ENCODE results near the gene RIMKLA. TPM values are rescaled to one million over a fixed set of nuclear protein-coding genes. Genes with fewer than 3 reads are reported as not detected.

Gene RIMKLA
- total and polyA plus RNA-seq, 2 experiments from 2014 or later: 4.1 to 6.6 TPM

- H3K27ac Mint-ChIP-seq: no peak overlapping the region
- DNase-seq (ENCODE audit: low spot score) (no peak), ATAC-seq (peak; percentile 57; the same call in 2 of the 3 replicates)
- H2AFZ ChIP-seq: peak overlapping the region; percentile 70; the same call in 1 of the 2 replicates
- no peak overlapping the region for H3K27ac ChIP-seq (ENCODE audit: low read depth)
- no peaks in the 10 kb centered on the region for H3K4me1 ChIP-seq (ENCODE audit: insufficient read depth)
- H3K4me2 ChIP-seq: no peak overlapping the region
- no peak for TF ChIP-seq EZH2 (IDR thresholded peaks at IDR 0.05; ENCODE audit: low read depth, unreplicated experiment)
- no peak for TF ChIP-seq ETS1 (IDR thresholded peaks at IDR 0.05)
- TF ChIP-seq JUNB (IDR thresholded peaks at IDR 0.05; ENCODE audit: unreplicated experiment): no peak
- TF ChIP-seq CTCF (conservative IDR thresholded peaks at IDR 0.05; ENCODE audit: low read depth in 2 of 2): no peak
- TF ChIP-seq POLR2AphosphoS5 (IDR thresholded peaks at IDR 0.05; ENCODE audit: low read depth): no peak
- no peak for TF ChIP-seq STAT1 (IDR thresholded peaks at IDR 0.05; ENCODE audit: unreplicated experiment)
- no peak for TF ChIP-seq NANOG (IDR thresholded peaks at IDR 0.05; ENCODE audit: borderline replicate concordance)
- TF ChIP-seq EZH2phosphoT487 (IDR thresholded peaks at IDR 0.05; ENCODE audit: unreplicated experiment): no peak
- no peak for TF ChIP-seq ZNF114 (CRISPR knock-in tag; IDR thresholded peaks at IDR 0.05)
- no peak for TF ChIP-seq REST (IDR thresholded peaks at IDR 0.05; ENCODE audit: unreplicated experiment)
- TF ChIP-seq ZNF462 (CRISPR knock-in tag; IDR thresholded peaks at IDR 0.05): no peak
- no peak for TF ChIP-seq CREB1 (CRISPR knock-in tag; IDR thresholded peaks at IDR 0.05; ENCODE audit: low read depth)
- TF ChIP-seq ZNF331 (CRISPR knock-in tag; IDR thresholded peaks at IDR 0.05; ENCODE audit: low read depth): no peak
- H3K79me2 ChIP-seq (replicated peaks; ENCODE audit: insufficient read depth): no peaks in the 10 kb centered on the region
- H4K20me1 ChIP-seq (replicated peaks; ENCODE audit: insufficient read depth): no peaks in the 10 kb centered on the region
- H3K4me3 ChIP-seq: no peak overlapping the region
- no peaks in the 10 kb centered on the region for H3K36me3 Mint-ChIP-seq (ENCODE audit: low read depth)
- H3K36me3 ChIP-seq (ENCODE audit: insufficient read depth): no peaks in the 10 kb centered on the region
- H3K27me3 Mint-ChIP-seq (ENCODE audit: insufficient read depth, low read depth, poor library complexity): no peaks in the 10 kb centered on the region
- peaks cover 11% of the 10 kb centered on the region; the same call in 2 of the 3 replicates for H3K4me1 Mint-ChIP-seq
- no peaks in the 10 kb centered on the region for H3K27me3 ChIP-seq (ENCODE audit: insufficient read depth)
- no peaks in the 10 kb centered on the region; the same call in 2 of the 3 replicates for H3K9me3 Mint-ChIP-seq
- H3K4me3 Mint-ChIP-seq: no peak overlapping the region
- no peaks in the 10 kb centered on the region for H3F3A ChIP-seq (replicated peaks; ENCODE audit: low read depth)
- H3K9me2 ChIP-seq (ENCODE audit: insufficient read depth): no peaks in the 10 kb centered on the region
Observed at GRCh38 chr1:42432714-42433113, 52.1 kb downstream of the RIMKLA start.

Data from GM23338 (cell line).